GM21360 (cell line): ENCODE measurements around the gene CD48.

ENCODE experiments used
- ATAC-seq: cut with Tn5 transposase; IDR thresholded peaks from one replicate; pipeline ENCODE4 v1.9.1; 2021; ENCODE audit warnings: mild to moderate bottlenecking, moderate library complexity; ENCODE audit not compliant: unreplicated experiment

Gene CD48

DNA sequence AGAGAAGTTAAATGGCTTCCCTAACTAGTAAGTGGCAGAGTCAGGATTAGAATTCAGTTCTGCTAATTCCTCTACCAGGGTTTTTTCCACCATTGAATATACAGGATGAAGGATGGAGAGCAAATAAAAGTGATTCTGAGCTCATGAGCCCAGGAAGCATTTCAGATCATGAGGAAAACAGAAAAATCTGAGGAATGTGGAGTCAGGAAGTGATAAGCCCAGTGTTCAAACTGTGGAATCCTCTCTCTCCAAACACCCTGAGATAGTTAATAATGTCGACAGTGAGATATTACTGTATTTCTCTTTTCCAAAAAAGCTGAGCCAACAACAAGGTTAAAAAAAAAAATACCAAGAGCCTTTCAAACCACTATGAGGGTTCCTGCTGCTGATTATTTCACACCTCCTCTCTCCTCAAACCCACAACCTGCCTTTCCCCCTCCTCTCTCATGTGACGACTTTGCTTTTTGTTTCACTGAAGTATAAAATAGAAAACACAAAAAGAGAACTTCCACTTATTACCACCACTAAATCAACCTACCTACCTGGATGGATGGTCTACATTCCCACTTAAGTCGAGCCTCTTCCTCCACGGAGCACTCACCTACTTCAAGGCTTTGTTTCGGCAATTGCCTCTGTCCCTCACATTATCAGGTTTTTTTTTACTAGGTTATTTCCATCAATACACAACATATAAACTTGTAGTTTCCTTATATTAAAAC is 73.6 kb downstream of the CD48 start:
- no peak for ATAC-seq

DNA sequence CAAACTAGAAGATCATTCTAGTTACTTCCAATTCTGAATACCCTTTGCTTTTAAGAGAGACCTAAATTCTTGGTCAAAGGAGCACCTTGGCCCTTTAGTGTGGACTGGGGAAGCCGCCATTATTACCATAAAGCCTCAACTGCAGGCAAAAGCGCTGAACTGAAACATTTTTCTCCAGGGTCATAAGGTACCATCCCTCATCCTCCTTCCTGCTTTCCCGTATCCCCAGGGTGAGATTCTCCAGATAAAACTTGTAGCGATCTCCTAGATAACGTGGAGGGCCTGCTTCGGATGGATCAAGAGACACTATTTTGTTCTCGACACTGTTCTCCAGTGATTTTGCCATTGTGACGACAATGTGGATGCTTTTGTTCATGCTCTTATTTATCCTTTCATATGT is 74.6 kb downstream of the CD48 start:
- ATAC-seq = no peak

DNA sequence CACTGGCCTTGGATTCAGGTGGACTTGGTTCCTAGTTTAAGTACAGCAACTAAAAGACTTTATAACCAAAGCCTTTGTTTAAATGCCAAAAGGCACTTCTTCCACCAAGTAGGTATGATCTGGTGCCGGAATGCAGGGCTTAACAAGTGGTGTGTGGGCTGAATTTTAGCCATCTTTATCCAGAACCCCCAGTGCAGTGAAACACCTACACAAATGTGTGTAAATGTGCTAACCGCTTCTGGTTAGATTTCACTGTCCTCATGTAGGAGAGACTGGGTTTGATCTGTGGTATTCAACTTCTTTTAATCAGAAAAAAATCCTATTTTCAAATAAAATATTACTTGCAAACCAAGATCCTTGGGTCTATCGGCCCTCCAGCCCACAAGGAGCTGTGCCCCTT is 75.1 kb downstream of the CD48 start:
- no peak for ATAC-seq

DNA sequence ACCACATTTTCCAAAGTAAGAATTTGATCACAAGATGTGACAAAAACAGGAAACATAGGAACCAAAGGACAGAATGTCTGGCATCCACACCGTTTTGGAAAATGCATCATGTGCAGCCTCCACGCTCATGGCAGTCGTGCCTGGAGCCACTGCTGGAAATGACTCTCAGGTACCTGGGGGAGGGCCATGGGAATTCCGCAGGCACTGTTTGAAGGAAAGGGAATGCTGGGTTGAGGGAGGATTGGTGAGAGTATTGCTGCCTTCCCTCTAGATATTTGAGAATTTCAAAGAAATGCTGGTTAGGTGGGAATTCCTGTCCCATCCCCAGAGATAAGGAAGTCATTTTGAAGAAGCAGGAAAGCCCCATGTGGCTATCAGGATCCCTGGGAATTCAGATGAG is 75.5 kb downstream of the CD48 start:
- ATAC-seq = no peak

DNA sequence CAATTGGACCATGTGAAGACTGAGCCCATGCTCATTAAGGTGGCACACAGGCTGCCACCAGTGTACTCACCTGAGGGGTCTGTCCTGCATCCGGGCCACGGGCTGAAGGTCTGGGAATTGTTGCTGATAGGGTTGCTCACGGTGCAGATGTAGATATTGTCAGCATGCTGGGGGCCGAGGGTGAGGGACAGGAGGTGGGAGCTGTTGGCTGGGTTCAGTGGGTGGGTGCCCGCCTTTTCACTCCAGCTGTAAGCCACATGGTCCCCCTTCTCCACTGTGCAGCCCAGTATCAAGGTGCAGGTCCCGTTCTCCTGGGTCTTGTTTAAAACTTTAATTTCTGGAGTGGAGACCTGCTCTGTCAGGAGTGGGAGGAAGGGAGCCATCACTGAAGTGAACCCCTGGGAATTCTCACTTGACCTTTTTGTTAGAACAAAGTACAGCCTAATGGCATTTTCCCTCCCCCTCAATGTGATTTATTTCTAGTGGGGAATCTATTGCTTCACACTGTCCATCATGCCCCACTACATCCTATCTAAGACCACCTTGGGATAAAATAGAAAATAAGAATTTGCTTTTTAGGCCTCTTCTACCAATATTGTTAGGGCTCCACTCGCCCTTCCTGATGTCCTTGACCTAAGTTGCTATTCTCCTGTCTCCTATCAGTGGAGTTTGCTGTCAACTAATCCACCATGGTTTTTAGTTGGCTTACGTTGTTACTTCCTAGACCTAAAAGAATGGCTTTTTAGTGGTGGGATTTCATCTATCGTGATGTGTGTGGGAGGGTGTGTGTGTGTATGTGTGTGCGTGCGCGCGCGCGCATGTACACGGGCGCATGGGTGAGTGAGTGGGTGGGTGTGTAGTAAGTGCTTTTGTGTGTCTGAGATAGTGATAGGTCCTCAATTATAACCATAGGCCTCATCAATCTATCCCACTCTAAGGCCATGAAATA is 76.8 kb downstream of the CD48 start:
- no peak for ATAC-seq

DNA sequence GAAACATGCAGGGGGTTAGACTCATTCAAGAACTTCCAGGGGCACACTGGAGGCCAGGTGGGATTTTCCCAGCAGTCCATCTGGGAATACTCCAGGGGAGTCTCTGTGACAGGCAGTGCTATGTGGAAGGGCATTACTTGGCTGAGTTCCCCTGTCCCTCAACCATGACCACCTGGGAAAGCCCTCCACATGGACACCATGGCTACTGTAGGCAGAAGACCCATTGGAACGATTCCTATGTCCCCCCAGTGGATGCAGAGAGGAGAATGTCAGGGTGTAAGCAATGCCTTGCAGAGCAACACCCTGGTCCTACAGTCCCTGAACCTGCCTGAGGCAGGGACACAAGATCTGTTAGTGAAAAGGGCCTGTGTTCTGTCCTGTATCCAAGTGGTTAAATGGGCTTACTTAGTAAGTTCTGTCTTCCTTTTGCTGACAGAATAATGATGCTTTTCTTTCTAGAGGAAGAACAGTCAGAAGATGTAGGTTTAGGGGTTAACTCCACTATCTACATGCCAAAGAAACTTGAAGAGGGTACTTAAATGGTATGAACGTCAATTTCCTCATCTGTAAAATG is 78.2 kb downstream of the CD48 start:
- no peak for ATAC-seq

DNA sequence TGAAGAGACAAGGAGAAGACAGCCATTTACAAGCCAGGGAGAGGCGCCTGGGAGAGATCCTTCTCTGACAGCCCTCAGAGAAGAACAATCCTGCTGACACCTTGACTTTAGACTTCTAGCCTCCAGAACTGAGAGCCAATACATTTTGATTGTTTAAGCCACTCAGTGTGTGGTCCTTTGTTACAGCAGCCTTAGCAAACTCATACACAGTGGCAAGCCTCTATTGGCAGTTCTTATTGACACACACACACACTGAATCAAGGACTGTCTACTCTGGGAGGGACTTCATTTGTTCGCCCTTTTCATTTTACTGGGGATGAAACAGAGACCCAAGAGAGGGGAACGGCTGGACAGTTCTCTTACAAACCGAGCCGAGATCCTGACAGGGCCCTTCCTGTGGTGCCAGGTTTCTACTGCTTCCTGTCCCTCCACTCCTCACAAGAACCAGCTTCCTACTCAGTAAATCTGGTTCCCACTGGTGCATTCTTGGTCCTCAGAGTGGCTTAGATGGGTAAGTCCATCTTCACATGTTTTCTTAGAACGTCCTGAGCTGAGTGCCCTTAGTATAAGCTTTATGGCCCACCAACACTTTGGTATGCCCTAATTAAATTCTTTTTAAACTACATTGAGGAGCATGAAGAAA is 79.5 kb downstream of the CD48 start:
- ATAC-seq = no peak

DNA sequence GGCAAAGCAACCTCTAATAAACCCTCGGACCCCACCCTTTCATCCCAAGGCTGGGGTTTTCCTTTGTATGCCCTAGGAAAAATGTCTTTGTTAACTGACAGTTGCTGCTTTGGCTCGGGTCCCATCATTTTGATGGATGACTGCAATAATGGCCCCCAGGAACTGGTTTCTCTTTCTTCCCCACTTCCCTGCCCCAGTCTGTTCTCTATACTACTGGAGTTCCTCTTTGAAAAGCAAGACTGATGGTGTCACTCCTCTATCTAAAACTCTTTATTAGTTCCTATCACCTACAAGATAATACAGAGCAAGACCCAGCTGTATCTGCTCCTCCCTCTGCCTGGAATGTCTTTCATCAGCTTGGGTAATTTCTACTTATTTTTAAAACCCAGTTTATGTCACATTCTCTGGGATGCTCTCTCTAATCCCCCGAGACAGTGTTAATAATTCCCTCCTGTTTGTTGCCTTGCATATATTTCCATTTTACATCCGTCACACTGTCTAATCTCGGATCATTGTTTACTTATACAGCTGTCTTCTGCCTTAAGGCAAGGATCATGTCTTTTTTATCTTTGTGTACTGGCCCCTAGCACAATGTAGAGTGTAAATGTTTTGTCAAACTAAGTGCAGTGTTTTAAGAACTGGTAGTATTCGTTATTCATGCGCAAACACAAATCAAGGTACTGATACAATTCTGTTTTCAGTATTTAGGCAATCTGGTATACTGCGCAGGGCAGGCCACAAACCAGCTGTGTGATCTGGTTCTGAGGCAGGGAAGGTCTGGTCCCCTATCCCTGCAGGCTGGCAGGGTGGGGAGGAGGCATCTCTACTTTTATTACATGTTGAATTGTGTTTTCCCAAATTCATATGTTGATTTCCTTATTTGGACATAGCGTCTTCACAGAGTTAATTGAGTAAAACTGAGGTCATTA is 80.8 kb downstream of the CD48 start:
- no peak for ATAC-seq

DNA sequence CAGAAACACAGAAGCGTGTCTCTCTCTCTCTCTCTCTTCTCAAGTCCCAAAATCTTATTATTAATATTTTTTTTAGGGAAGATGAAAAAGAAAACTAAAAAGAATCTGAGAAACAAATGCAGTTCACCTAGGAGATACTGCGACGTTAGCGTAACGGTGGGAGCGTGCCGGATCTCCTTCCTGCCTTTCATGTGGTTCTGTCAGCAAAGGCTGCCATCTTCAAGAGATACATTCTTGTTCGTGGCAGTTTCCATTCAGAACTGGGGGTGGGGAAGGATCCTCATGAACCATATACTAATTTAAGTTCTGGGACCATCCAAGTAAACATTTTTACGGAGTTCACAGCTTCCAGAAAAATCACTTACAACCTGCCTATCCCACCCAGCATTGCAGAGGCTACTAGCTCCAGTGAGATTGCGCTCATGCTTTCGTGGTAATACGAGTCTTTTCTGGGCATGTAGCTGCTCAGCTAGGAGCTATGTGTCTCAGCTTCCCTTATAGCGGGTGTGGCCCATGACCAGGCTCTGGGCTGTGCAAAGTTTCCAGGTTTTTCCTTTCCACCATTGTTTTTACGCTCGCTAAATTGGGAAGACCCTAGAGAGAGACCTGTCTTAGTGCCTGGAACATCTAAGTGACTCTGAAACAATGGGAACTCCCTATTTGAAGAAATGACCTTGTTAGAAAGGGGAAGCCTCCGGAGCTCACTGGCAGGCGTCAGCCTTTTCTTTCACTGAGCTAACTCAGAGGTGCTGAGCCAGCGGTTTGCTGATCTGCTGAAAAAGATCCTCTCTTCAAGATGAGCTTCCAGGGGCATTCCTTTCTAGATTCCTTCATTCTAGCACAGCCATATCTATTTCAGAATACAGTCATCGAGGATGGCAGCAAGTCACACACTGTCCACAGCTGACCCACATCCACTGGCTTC is 82.1 kb downstream of the CD48 start:
- ATAC-seq = no peak

DNA sequence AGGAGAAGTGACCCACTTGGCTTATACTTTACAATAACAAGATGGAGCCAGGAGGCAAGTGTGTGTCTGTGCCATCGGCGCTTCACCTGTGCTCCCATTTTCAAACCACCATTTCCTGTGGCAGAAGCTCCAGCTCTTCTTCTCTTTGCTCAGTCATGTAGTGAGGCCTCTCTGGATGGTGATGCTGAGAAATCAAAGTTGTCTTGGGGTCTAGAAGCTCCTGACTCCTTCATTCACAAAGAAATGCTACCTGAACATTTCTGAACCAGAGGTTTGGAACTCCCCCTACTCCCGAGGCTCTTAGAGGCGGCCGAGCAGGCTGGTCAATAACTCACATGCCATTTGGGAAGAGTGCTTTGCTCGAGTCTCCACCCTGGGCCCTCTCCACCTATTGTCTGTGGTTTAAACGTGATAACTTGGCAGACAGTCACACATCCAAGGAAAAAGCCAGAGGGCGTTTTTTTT is 82.8 kb downstream of the CD48 start:
- ATAC-seq = no peak
